Choroid plexus epithelial cell (primary cell): Measurements from ENCODE around the gene SERPINB7.

Experiments
- DNase-seq: peaks from one replicate; pipeline ENCODE4 v3.0.0-alpha.2; 2010; ENCODE audit warnings: low read depth
- H3K4me3 ChIP-seq: 2 replicates; pipeline ENCODE4 v1.5.1; 2011; ENCODE audit warnings: low read depth, mild to moderate bottlenecking, control low read depth, low read length, moderate library complexity
- TF ChIP-seq, protein P1 (sequence below): conservative IDR thresholded peaks from 2 replicates; pipeline ENCODE4 v1.5.1; 2011; ENCODE audit warnings: low read depth, mild to moderate bottlenecking, control low read depth, inconsistent platforms, low read length, moderate library complexity

Gene SERPINB7

GRCh38 chr18:63763831-63764600 is 11.2 kb upstream of the SERPINB7 start:
- no peak overlapping the region for H3K4me3 ChIP-seq
- TF ChIP-seq, protein P1, sequence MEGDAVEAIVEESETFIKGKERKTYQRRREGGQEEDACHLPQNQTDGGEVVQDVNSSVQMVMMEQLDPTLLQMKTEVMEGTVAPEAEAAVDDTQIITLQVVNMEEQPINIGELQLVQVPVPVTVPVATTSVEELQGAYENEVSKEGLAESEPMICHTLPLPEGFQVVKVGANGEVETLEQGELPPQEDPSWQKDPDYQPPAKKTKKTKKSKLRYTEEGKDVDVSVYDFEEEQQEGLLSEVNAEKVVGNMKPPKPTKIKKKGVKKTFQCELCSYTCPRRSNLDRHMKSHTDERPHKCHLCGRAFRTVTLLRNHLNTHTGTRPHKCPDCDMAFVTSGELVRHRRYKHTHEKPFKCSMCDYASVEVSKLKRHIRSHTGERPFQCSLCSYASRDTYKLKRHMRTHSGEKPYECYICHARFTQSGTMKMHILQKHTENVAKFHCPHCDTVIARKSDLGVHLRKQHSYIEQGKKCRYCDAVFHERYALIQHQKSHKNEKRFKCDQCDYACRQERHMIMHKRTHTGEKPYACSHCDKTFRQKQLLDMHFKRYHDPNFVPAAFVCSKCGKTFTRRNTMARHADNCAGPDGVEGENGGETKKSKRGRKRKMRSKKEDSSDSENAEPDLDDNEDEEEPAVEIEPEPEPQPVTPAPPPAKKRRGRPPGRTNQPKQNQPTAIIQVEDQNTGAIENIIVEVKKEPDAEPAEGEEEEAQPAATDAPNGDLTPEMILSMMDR, result no peak
- DNase-seq, result peak; percentile 85

DNA sequence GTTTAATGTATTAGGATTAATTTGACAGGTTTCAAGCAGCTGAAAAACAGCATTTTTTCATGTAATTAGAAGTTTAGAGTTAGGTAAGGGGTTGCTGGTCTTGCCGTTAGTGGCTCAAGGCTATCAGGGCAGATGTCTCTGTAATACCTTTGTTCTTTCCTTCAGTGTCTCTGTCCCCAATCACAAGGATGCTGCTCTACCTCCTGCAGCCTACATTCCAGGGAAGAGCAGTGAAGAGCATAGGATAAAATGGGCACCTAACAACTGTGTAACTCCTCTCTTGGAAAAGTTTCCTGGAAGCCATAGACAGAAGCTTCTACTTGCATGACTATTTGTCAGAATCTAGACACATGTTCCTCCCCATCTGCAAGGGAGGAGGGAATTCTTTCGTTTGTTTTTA is 9.4 kb upstream of the SERPINB7 start:
- TF ChIP-seq, protein P1, result no peak
- H3K4me3 ChIP-seq, result no peak overlapping the region
- no peak for DNase-seq

GRCh38 chr18:63773551-63773950 is 1.7 kb upstream of the SERPINB7 start:
- H3K4me3 ChIP-seq, result no peak overlapping the region
- TF ChIP-seq, protein P1, result no peak
- no peak for DNase-seq

DNA sequence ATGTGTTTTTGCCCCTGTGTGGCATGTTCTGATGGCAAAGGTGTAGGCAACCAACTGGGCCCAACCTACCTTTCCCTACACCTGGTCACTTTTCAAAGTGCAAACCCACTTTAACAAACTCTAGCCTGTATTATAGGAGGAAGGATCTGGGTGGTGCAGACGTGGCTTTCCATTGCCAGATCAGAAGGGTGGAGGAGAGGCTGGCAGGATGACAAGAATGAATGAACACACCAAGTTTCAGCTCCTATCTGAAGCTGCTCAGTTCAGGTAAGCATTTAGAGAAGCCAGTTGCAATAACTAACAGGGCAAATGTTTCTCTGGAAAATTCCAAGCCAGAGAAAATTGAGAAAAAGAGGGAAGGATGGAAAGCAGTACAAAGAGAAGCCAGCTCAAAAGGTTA is 707 bp upstream of the SERPINB7 start:
- H3K4me3 ChIP-seq, result no peak overlapping the region
- TF ChIP-seq, protein P1, result no peak
- no peak for DNase-seq

GRCh38 chr18:63779386-63779785 is 4.2 kb downstream of the SERPINB7 start:
- no peak for DNase-seq
- TF ChIP-seq, protein P1, result no peak
- no peak overlapping the region for H3K4me3 ChIP-seq

DNA sequence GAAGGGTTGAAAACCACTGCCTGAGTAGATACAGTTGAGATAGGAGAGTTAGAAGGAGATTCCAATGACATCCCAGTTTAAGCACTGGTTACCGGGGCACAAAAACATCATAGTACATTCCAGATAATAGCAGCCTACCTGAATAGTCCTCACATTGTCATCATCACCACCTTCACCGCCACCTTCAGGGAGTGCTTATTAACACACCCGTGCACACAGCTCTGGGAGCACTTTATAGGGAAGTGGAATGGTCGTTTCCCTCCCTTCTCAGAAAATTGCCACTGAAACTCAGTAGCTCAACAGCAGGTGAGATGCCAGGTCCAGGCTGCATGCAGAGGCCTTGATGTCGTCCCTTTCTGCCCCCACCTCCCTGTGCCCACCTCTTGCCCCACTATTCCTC is 8.2 kb downstream of the SERPINB7 start:
- TF ChIP-seq, protein P1, result no peak
- no peak overlapping the region for H3K4me3 ChIP-seq
- DNase-seq, result no peak

DNA sequence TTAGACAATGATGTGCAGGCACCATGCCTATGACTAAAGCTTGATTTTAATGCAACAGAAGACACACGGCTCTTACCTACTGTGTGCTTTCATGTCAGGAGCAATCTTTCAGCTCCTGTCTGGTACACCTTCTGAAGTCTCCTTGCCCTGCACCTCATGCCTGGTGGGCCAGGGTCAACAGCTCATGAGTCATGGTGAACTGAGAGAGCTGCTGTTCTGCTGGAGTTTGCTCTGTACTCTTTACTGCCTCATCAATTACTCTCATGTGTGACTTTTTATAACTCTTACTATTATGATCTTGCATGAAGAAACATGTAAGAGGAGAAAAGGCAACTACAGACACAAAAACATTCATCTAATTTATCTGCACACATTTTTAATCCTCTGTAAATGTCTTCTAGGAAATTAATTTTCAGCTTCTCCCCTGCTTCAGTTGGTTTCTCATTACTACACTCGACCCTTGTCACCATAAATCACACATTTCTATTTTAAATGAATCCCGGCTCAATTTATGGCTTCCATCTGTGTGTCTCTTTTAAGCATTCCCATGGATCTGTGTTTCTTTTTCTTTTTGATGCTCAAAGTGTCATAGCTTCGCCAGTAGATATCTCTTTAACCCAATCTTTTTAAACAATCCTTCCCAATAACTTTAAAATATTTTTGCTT is 9.7 kb downstream of the SERPINB7 start:
- TF ChIP-seq, protein P1, result no peak
- no peak overlapping the region for H3K4me3 ChIP-seq
- DNase-seq, result no peak
